Heart left ventricle (tissue), 16 donors: Measurements from ENCODE around the gene PPP1R12B. TPM values are rescaled to one million over a fixed set of nuclear protein-coding genes. Genes with fewer than 3 reads are reported as not detected.

Experiments used
- ATAC-seq, 4 donors: fragments of 200-7000 bp; cut with Tn5 transposase; one replicate each; pipeline ENCODE4 v1.9.1; 2020 to 2022; ENCODE audit warnings: moderate library complexity in 4 of 4, mild to moderate bottlenecking in 3 of 4, moderate number of reproducible peaks in 1 of 4
- DNase-seq, 5 donors: peaks; one replicate each; pipeline ENCODE4 v3.0.0-alpha.2; 2020
- H3K27ac ChIP-seq, 12 donors: fragments of 200-600 bp; sonication (generic) in 4 of 12; one replicate each; pipeline versions ENCODE4 v1.5.0 to v1.8.0; 2016 to 2022; ENCODE audit warnings: mild to moderate bottlenecking in 2 of 12
- H3K27me3 ChIP-seq, 9 donors: fragments of 200-600 bp; sonication (generic) in 2 of 9; one replicate each; pipeline versions ENCODE4 v1.5.1 to v1.8.0; 2016 to 2022; ENCODE audit warnings: mild to moderate bottlenecking in 3 of 9
- H3K36me3 ChIP-seq, 9 donors: fragments of 200-600 bp; sonication (generic) in 2 of 9; one replicate each; pipeline versions ENCODE4 v1.5.0 to v1.8.0; 2018 to 2022; ENCODE audit warnings: mild to moderate bottlenecking in 2 of 9
- H3K4me1 ChIP-seq, 12 donors: fragments of 200-600 bp; sonication (generic) in 4 of 12; one replicate each; pipeline versions ENCODE4 v1.5.0 to v1.8.0; 2016 to 2022; ENCODE audit warnings: mild to moderate bottlenecking in 3 of 12
- H3K4me3 ChIP-seq, 12 donors: fragments of 200-600 bp; sonication (generic) in 4 of 12; one replicate each; pipeline versions ENCODE4 v1.5.0 to v1.8.0; 2017 to 2022; ENCODE audit warnings: mild to moderate bottlenecking in 9 of 12, moderate library complexity in 4 of 12
- H3K9me3 ChIP-seq, 12 donors: fragments of 200-600 bp; sonication (generic) in 4 of 12; one replicate each; pipeline versions ENCODE4 v1.5.0 to v1.8.0; 2016 to 2022; ENCODE audit warnings: mild to moderate bottlenecking in 1 of 12
- CTCF ChIP-seq, 12 donors: fragments of 200-600 bp; sonication (generic) in 4 of 12; IDR thresholded peaks; one replicate each; pipeline versions ENCODE4 v1.5.0 to v1.8.0; 2018 to 2022; ENCODE audit warnings: antibody characterized with exemption in 12 of 12, mild to moderate bottlenecking in 5 of 12
- POLR2A ChIP-seq, 2 donors: fragments of 450-650 bp; IDR thresholded peaks; one replicate each; pipeline ENCODE4 v1.6.1; 2017; ENCODE audit warnings: antibody characterized with exemption in 2 of 2, mild to moderate bottlenecking in 2 of 2, moderate library complexity in 2 of 2
- WGBS, 4 donors: extraction: QIAGEN DNeasy Blood & Tissue Kit in 2 of 4; methylation state at CpG; one replicate each; pipeline versions ENCODE4 v1.1.5 to v1.1.7; 2013 to 2018; 5-methylcytosine and 5-hydroxymethylcytosine counted together
- intact Hi-C, 10 donors: fragments of 100-400 bp; cut with DNase I; formaldehyde crosslinking; loops; one replicate each; pipeline versions ENCODE4 v1.11.1 to v1.14.2; 2022
- long read RNA-seq, 3 donors: library from polyadenylated mRNA; unstranded; transcript quantifications; one replicate each; pipeline ENCODE4 v2.0.0, GENCODE V29; 2020 to 2021
- polyA plus RNA-seq, 2 donors: library from polyadenylated mRNA; stranded (reverse); fragments of 200-250 nt; gene quantifications; one replicate each; pipeline ENCODE4 v1.2.3, GENCODE V29; 2013
- total RNA-seq, 9 donors: library from RNA; depleted of rRNA in 2 of 9; stranded (reverse); fragments of >200 nt in 2 of 9; fragmentation: NEBNext Ultra II Directional in 3 of 9; extraction: Animal tissue kit (Norgen Biotek cat#: 25700) in 3 of 9; gene quantifications; one replicate each; pipeline versions ENCODE4 v1.1.0 to v1.2.4, GENCODE V29; 2016 to 2023
- donor health status: ischemic (EF 13 %, LVEDD 7.1; RV severe dilation, severe dysfunction).
- donor health status: healthy with polysubstance abuse.
- donor health status: DM: no; HTN: yes; CAD: no.
- donor health status: DM: no; HTN: no; CAD: no.
- donor health status: ischemic (EF 25% LVEDD 6.9; RV normal size, moderate dysfunction).
- donor health status: ischemic (EF 25% LVEDD 5.7; RV mildly dilated, moderate dysfunction).
- donor health status: healthy.
- donor health status: DM: yes; HTN: yes; CAD: no.
- donor health status: ischemic (EF 35%, LVEDD 5.7; RV mildly dilated, moderate dysfunction).
- donor health status: nonischemic (EF 11% LVEDD 7.7; RV severe dilation, severe dysfunction).
- donor health status: DM: yes; HTN: yes; CAD: no.
- donor health status: PGD.
- donor health status: ischemic (EF 29% LVEDD 5.4; RV normal size, mild dysfunction).
- donor health status: nonischemic (EF 23%, LVEDD 6.1; RV moderate dilation, normal function).

Gene PPP1R12B
- 100 to 1,000 TPM; 368 to 972 (median 618) TPM for total RNA-seq
- polyA plus RNA-seq: 100 to 1,000 TPM in 1 of 2 donors, 10 to 100 TPM in 1; 49.9 to 108 TPM
- long read RNA-seq, donor 1, transcript PPP1R12B-212 (10 exons, 1,808 nt): major isoform, 7 of 399 reads
- long read RNA-seq, donor 1, partial matches to known transcripts: 108 of 399 reads
- long read RNA-seq, donor 1, other reads (novel, unspliced or antisense): 283 of 399 reads
- long read RNA-seq, donor 2, transcript PPP1R12B-212 (10 exons, 1,808 nt): major isoform, 21 of 699 reads
- long read RNA-seq, donor 2, partial matches to known transcripts: 268 of 699 reads
- long read RNA-seq, donor 2, other reads (novel, unspliced or antisense): 406 of 699 reads
- long read RNA-seq, donor 3, transcript PPP1R12B-212 (10 exons, 1,808 nt): major isoform, 5 of 202 reads
- long read RNA-seq, donor 3, partial matches to known transcripts: 53 of 202 reads
- long read RNA-seq, donor 3, other reads (novel, unspliced or antisense): 143 of 202 reads

- no peaks in the 10 kb centered on the region for H3K27me3 ChIP-seq
- intact Hi-C loops: loop anchor here in 9 of 10 donors (5.0 to 10.0 kb wide), 9 partner anchors 64 to 369 kb away; partner anchors contain the start of gene SYT2 (in 2 of the 9)
- ATAC-seq (peak; percentile 97 to 100 (median 98)), DNase-seq (peak; percentile 97 to 99 (median 98))
- no peaks in the 10 kb centered on the region for H3K36me3 ChIP-seq
- H3K4me3 ChIP-seq: peak within 1 kb of the TSS; percentile 75 to 98 (median 90)
- peaks cover 0 to 30% (median 15%) of the 10 kb centered on the region in 12 donors for H3K4me1 ChIP-seq
- peak within 1 kb of the TSS; percentile 80 to 98 (median 92) for H3K27ac ChIP-seq
- 0 to 1% (median 0%) methylated on average over 31 to 60 of the region's 60 CpGs for WGBS, 4 donors
- no peaks in the 10 kb centered on the region for H3K9me3 ChIP-seq
- TF ChIP-seq POLR2A (IDR thresholded peaks at IDR 0.05) (peak in 1 of 2 donors; percentile 74), CTCF (IDR thresholded peaks at IDR 0.05) (no peak)
Observed at GRCh38 chr1:202348509-202349205, at the start of gene PPP1R12B. PPP1R12B (plus strand) TSS chr1:202348699; CDS start chr1:202348852, 153 bp downstream.

GRCh38 chr1:202302166-202302565, 46.3 kb upstream of the PPP1R12B start:
- ATAC-seq (no peak), DNase-seq (no peak)
- H3K9me3 ChIP-seq: no peaks in the 10 kb centered on the region
- intact Hi-C loops: no loop called here
- H3K36me3 ChIP-seq: no peaks in the 10 kb centered on the region
- H3K4me1 ChIP-seq: peaks cover 0 to 15% (median 0%) of the 10 kb centered on the region in 12 donors
- TF ChIP-seq CTCF (IDR thresholded peaks at IDR 0.05) (no peak), POLR2A (IDR thresholded peaks at IDR 0.05) (no peak)
- no peak overlapping the region for H3K27ac ChIP-seq
- 93 to 96% (median 95%) methylated on average over 9 of the region's 9 CpGs for WGBS, 4 donors
- no peaks in the 10 kb centered on the region for H3K27me3 ChIP-seq
- H3K4me3 ChIP-seq: no peak overlapping the region

GRCh38 chr1:202304375-202304774, 44.1 kb upstream of the PPP1R12B start:
- H3K36me3 ChIP-seq: no peaks in the 10 kb centered on the region
- ATAC-seq (peak; percentile 52 to 77 (median 61)), DNase-seq (peak; percentile 43 to 71 (median 61))
- H3K27ac ChIP-seq: no peak overlapping the region
- no peaks in the 10 kb centered on the region for H3K9me3 ChIP-seq
- intact Hi-C loops: no loop called here
- no peaks in the 10 kb centered on the region for H3K27me3 ChIP-seq
- 42 to 51% (median 48%) methylated on average over 9 of the region's 9 CpGs for WGBS, 4 donors
- no peak for TF ChIP-seq POLR2A (IDR thresholded peaks at IDR 0.05)
- no peak for TF ChIP-seq CTCF (IDR thresholded peaks at IDR 0.05)
- peaks cover 0 to 15% (median 0%) of the 10 kb centered on the region in 12 donors for H3K4me1 ChIP-seq
- H3K4me3 ChIP-seq: no peak overlapping the region

- no peaks in the 10 kb centered on the region for H3K36me3 ChIP-seq
- H3K4me1 ChIP-seq: peaks cover 0 to 15% (median 0%) of the 10 kb centered on the region in 12 donors
- H3K9me3 ChIP-seq: no peaks in the 10 kb centered on the region
- ATAC-seq (peak in 3 of 4 donors; percentile 26 to 50 (median 33)), DNase-seq (no peak)
- TF ChIP-seq POLR2A (IDR thresholded peaks at IDR 0.05) (no peak), CTCF (IDR thresholded peaks at IDR 0.05) (no peak)
- intact Hi-C loops: no loop called here
- H3K4me3 ChIP-seq: no peak overlapping the region
- 33 to 90% (median 60%) methylated on average over 1 of the region's 1 CpG for WGBS, 4 donors
- no peak overlapping the region for H3K27ac ChIP-seq
- H3K27me3 ChIP-seq: no peaks in the 10 kb centered on the region
Observed at GRCh38 chr1:202305168-202305567, 43.3 kb upstream of the PPP1R12B start.
